PC-3 (cell line): ENCODE measurements around the gene ITGA1.

Experiments
- CTCF ChIP-seq: fragments of 300-600 bp; sonication (generic); conservative IDR thresholded peaks from 2 replicates; pipeline ENCODE4 v1.5.1; 2017; ENCODE audit warnings: antibody characterized with exemption, low read depth, mild to moderate bottlenecking, low read length
- EZH2 ChIP-seq: fragments of 300-600 bp; sonication (generic); IDR thresholded peaks from one replicate; pipeline ENCODE4 v1.6.1; 2017; ENCODE audit warnings: antibody characterized with exemption, mild to moderate bottlenecking, low read length; ENCODE audit not compliant: unreplicated experiment

- TF ChIP-seq CTCF: no peak
- no peak for TF ChIP-seq EZH2
These were observed 107.4 kb downstream of the ITGA1 start for GRCh38 chr5:52895075-52895474.
